HS-27A (cell line): ENCODE measurements around the gene SERPINI1.

Source experiments
- DNase-seq: peaks from one replicate; pipeline ENCODE4 v3.0.0-alpha.2; 2012; ENCODE audit warnings: low read depth, missing footprints

Gene SERPINI1, protein sequence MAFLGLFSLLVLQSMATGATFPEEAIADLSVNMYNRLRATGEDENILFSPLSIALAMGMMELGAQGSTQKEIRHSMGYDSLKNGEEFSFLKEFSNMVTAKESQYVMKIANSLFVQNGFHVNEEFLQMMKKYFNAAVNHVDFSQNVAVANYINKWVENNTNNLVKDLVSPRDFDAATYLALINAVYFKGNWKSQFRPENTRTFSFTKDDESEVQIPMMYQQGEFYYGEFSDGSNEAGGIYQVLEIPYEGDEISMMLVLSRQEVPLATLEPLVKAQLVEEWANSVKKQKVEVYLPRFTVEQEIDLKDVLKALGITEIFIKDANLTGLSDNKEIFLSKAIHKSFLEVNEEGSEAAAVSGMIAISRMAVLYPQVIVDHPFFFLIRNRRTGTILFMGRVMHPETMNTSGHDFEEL

DNA sequence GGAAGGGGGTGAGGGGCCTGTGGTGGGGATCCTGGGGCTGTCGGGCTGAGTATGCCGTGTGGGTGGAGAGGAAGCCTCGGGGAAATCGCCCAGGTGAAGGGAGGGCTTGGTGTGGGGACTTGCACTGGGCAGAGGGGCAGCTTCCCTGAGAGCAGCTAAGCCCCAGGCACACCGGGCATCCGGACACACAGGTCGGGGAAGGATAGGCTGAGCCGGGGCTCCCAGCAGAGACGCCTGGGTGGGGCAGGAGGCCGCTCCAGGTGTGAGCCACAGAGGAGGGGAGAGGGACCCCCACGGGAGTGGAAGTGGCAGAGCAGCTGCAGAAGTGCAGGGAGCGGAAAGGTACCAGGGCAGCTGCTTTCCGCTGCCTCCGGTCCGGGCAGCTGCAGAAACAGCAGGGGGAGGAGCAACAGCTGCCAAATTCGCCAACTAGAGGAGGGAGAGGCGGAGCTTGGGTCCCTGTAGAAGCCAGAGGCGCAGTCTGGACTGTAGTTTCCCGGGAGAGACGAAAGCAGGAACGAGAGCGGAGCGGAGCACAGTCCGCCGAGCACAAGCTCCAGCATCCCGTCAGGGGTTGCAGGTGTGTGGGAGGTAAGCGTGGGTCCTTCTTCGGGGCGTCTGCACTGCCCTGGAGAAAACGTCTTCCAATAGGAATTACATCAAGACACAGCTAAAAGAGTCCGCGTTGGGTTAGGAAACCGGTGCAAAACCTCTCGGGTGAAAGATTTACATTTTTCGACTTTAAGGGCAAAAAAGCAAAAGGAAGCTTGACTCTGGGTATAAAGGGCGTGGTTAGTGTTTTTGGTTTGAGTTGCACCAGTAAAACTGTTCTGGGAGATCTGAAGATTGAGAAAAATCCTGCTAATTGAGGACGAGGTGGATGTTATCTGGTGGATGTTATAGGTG lies at the start of gene SERPINI1:
Gene SERPINI1, plus strand, starts transcription at position 489 of the 906 bp plus-strand sequence. CDS start 53,408 bp downstream, outside the sequence.
- DNase-seq: peak; percentile 68

DNA sequence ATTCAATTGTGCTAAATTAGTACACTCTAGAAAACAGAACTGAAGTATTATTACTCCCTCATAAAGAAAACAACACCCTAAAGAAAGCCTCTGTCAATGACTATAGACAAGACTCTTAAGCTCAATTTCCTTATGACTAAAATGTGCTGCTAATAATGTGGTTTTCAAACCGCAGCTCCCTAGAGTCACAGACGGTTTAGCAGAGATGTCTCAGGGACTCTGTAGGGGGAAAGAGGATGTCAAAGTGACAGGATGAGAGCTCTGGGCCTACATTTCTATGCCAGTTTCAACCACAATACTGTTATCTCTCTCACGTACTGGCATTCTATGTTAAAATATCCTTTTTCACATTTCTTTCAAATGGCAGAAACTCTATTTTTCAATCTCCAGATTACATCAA lies 44.2 kb upstream of the SERPINI1 start:
- DNase-seq: no peak

DNA sequence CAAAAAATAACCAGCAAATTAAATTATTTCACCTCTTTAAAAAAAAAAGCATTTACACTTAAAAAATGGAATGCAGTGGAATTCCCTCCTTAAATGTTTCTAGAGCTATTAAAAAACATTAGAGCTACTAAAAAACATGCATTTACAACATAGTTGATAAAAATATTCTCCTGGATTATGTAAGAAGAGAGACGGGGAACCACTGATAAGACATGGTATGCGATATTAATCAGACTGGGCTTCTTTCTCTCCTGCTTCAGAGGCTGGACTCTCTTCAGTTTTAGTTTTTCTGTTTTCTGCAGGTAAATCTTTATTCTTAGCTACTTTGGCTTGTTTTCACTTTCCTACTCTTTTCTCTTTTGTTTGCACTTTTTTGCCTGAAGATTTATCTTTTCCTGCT lies 41.4 kb upstream of the SERPINI1 start:
- no peak for DNase-seq

DNA sequence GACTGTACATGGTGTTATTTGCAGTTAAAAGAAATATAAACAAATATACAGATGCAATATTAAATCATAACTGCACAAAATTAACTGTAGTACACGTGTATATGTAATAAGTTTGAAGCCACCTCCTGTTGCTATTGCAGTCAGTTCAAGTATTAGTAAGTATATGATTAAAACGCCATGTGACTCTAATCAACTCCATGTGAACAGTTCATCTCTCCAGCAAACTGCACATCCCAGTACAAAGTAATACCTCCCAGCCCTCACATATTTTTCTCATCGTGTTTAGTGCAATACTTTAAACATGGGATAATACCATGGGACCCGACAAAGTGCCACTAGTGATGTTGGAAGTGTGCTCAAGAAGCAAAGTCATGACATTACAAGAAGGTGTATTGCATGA lies 35.5 kb upstream of the SERPINI1 start:
- no peak for DNase-seq

DNA sequence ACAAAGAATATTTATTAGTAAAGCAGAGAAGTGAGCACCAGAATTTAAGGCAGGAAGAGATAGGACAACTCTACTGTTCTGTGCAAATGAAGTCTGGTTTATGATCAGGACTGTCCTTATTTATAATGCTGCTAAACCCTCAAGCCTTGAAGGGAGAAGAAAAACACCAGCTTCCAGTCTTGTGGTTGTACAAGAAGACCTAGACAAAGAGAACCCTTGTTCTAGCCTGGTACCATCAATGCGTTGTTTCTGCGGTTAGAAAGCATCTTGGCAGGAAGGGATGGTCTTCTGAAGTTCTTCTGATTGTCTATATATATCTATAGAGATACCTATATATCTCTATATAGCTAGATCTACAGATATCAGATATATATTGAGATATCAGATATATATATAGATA lies 34.6 kb upstream of the SERPINI1 start:
- DNase-seq: no peak

DNA sequence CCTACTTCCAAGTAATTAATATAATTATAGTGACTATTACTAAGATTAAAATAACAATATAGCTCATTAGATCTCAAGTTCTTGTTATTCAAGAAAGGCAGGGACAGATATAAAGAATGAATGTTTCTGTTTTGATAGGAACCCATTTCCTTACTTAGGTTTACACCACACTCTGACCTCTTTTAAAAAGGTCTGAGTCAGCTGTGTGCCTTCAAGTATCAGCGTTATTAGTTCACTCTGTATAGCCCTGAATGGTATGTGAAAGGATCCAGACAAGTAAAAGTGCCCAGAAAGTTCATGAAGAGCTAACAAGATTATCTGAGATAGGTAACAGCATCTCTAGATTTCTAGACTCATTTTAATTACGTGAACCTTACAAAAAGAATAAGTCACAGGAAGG lies 29.7 kb upstream of the SERPINI1 start:
- DNase-seq: no peak

DNA sequence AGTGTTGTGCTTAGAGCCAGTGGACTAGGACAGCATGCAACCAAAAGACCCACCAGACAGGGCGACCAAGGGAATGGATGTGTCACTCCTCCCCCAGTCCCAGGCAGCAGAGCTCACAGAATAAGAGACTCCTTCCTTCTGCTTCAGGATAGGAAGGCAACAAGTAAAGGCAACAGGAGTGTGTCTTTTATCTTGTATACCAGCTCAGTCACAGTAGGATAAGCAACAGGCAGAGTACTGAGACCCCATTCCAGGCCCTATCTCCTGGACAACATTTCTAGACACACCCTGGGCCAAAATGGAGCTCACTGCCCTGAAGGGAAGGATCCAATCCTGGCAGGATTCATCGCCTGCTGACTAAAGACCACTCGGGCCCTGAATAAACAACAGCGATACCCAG lies 25.8 kb upstream of the SERPINI1 start:
- DNase-seq: no peak

DNA sequence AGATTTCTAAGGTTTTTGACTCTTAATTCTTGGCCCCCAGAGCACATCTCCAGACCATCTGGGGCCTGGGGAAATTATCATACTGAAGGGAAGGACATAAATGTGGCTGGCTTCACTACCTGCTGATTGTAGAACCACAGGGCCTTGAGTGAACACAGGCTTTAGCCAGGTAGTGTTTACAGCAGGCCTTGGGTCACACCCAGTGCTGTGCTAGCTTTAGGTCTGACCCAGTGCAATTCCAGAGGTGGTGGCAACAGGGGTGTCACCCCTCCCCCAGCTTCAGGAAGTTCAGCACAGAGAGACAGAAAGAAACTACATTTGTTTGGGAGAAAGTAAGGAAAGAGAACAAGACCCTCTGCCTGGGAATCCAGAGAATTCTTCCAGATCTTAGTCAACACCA lies 25.0 kb upstream of the SERPINI1 start:
- no peak for DNase-seq

DNA sequence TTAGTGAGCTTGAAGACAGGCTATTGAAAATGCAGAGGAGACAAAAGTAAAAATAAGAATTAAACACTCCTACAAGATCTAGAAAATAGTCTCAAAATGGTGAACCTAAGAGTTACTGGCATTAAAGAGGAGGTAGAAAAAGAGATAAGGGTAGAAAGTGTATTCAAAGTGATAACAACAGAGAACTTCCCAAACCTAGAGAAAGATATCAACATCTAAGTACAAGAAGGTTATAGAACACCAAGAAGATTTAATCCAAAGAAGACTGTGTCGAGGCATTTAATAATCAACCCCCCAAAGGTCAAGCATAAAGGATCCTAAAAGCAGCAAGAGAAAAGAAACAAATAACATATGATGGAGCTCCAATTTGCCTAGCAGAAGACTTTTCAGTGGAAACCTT lies 24.1 kb upstream of the SERPINI1 start:
- no peak for DNase-seq

DNA sequence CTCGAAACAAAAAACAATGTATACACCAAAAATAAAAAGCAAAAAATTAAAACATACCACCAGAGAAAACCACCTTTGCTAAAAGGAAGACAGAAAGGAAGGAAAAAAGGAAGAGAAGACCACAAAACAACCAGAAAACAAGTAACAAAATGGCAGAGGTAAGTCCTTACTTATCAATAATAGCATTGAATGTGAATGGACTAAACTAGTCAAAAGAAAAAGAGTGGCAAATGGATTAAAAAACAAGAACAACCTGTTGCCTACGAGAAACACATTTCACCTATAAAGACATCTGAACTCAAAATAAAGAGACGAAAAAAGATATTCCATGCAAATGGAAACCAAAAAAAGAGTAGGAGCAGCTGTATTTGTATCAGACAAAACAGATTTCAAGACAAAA lies 23.1 kb upstream of the SERPINI1 start:
- no peak for DNase-seq

DNA sequence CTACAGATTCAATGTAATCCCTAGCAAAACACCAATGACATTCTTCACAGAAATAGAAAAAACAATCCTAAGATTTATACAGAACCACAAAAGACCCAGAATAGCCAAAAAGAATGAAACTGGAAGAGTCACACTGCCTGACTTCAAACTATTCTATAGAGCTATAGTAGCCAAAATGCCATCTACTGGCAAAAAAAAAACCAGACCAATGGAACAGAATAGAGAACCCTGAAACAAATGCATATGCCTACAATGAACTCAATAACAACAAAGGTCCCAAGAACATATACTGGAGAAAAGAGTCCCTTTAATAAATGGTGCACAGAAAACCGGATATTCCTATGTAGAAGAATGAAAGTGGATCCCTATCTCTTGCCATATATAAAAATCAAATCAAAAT lies 20.6 kb upstream of the SERPINI1 start:
- DNase-seq: no peak

DNA sequence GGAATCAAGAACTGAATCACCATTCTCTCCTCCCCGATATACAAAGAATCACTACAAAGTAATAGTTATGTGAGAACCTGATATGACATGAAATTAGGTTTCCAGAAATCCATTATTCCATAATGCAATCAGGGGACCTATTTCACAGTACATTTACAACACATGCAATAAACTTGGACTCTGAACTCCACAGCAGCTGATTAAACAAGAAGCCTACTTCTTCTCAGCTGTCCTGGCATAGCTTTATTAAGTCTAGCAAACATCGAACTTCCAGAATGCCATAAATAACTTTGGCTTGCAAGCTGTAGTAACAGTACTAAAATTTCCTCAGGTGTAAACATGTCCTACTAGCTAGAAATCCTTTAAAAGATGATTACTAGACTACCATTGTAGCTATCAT lies 18.6 kb upstream of the SERPINI1 start:
- DNase-seq: no peak

DNA sequence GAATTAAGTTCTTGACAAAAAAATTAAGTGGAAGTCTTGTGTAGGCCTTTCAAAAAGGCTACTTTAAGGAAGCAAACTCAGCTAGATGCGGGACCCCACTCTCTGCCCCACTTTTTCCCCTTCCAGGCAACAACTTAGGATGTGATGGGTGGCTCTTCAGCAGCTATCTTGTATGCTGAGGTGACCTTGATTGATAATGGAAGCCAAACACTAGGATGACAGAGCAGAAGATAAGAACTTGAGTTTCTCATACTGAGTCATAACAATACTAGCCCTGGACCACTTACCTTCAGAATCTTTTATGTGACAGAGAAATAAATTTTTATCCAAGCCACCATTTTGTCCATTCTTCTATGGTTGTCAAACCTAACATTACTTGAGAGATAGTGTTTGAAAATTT lies 16.9 kb upstream of the SERPINI1 start:
- no peak for DNase-seq

DNA sequence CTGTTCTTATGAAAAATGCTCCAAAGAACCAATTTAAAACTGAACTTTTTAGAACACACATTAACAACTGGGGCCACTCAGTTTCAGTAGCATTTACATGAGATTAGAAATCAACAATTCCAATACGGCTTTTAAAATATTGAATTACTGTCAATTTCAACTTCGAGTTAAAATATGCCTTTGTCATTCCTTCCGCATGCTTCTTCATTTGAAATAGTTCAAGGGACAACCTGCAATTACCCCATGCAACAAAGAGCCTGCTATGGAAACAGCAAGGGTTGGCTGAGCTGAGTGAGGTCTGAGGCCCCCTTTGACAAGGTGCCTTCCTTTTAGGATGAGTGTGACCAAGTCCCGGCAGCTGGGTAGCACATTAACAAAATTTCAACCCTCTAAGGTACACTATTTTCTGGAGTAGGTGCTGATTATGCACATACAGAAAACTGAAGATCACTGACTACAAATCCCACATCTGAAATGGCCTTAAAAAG lies 12.5 kb upstream of the SERPINI1 start:
- no peak for DNase-seq

DNA sequence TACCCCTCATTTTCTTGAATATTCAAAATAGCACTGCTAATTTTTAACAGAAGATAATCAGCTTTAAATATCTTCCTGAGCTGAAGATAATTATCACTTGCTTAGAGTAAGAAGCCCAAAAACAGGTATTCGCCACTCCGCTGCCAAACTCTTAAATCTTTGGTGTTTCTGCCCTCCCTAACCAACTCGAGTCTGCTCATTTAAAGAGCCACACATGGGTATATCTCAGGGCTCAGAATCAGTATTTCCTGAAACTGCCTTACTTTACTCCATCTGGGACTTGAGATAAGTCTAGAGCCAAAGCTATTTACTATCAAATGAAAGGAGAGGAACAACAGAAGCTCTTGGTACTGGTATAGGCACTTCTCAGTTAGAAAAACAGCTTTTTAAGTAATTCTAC lies 11.6 kb upstream of the SERPINI1 start:
- DNase-seq: no peak

DNA sequence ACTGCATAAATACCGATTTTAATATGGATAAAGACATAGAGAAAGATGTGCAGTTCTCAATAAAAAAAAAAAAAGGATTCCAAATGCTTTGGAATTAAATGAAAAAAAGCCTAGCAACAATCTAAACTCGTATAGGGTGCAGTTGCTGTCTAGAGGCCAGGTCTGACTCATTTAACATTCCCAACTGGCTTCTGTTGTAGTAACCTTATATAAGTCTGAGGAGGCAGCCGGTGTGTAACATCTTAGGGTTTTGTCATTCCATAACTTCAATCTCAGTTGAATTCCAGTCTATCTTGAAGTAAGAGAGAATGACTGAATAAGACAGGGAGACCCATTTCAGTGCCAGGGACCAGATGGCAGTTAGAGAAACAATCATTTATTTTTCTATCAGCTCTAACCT lies 7.3 kb upstream of the SERPINI1 start:
- DNase-seq: peak; percentile 31

DNA sequence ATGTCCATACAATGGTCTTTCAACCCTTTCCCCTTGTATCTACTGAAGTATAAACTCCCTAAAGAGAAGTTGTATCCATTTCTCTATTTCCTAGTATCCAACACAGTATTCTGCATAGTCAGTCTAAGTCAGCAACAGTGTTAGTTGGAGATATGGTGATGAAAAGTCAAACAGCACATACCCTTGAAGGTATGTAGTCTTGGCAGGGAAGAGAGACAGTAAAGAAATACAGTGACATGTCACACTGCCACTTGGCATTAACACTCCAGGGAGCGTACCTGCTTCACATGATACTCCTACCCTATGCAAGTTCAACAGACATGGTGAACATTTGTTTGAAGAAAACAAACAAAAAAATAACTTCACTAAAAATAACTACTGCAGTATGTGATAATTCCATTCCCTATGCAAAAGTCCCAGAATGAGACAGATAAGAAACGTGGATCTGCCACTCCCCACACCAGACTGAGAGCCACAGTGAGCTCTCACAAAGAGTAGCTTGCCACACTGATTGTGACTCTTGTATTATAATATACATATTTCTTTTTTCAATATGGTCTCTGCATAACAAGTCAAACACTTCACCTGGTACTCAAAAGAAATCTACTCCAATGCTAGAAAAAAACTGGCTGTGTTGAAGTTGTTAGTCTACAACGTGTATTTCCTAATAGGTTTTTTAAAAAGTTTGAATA lies 6.7 kb upstream of the SERPINI1 start:
- no peak for DNase-seq

DNA sequence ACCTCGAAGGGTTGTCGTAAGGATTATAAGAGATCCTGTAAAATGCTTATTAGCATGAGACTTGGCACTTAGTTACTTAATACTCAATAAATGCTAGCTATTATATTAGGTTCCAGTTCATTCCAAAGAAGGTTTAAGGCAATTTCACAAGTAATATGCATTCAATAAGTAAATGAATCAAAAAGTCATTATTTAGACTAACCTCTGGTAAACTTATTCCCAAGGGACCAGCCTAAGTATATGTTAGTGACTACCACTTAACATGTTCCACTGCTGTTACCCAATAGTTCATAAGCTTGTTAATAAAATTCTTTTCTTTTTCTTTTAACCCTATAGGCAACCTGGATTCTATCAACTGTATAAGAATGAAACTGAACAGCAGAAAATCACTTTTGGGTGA lies 5.9 kb upstream of the SERPINI1 start:
- no peak for DNase-seq

DNA sequence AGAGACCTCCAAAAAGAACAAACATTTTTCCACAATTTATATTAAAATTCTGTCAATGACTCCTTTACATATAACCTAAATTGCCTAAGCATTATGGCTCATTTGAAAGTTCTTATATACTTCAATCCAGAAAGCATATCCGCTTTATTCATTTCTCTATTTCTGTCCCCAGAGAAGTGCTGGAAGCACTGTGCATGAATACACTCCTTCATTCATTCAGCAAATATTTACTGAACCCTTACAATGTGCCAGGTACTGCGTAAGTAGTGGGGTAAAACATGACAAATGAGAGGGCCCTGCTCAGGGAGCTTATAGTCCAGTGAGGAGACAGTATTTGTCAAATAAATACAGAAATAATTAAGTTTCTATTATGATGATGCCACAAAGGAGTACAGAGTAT lies 4.1 kb upstream of the SERPINI1 start:
- DNase-seq: no peak

DNA sequence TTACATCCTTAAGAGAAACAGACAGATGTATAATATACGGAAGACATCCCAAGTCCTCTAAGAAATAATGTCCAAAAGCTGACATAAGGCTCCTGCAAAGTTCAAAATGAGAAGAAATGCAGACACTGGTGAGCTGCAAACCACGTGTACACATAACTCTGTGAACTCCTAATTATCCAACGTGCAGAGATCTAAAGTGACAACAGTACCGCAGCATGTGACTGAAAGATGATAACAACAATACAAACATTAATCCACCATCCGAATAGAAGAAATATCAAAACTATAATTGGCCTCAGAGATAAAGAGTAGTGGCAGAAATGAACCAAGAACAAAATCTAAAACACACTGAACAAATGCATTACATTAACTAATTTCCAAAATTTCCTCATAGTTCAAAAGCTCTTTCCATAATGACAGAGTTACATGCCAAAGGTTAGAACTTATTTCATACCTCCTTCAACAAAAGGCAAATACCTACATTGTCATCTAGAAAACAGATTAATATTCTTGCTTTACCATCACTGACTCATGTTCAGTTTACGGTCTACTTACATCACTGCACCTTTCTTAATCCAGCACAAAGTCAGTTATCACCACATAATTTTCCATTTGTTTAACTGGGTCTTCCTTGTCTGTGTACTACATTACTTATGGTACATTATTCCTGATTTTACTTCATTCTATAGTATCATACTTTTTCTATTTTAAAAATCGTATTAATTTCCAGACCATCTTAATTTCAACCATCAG lies 3.0 kb upstream of the SERPINI1 start:
- DNase-seq: no peak

DNA sequence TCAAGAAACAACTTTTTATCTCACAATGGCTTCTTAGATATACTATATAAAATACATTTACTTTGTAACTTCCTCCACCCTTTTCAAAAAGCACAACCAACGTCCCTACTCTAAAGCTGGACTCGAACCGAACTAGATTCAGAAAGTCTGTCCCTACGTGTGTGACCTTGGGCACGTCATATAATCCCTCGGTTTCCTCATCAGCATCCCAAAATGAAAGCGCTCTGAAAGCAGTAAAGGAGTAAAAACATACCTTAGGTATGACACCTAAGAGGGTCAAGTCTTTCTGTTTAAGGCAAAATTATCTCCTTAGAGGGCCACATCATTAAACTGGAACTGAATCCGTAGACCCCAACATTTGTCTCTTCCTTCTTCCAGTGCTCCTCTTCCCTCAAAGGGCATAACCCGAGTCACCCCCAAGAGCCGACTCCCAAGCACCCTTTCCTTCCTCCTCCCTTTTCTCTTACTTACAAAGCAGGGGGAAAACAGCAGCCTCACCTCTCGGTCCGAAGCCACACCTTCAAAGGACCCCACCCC lies 1.5 kb upstream of the SERPINI1 start:
- DNase-seq: no peak
